NCI-H1694 treated with DMSO at 0.1 percent for 48 hours (cell line): Measurements from ENCODE around the gene PIK3C2G.

ENCODE experiments used
- DNase-seq: peaks from one replicate; lab custom pipeline; 2025; lab: John Stamatoyannopoulos, UW

Gene PIK3C2G

DNA sequence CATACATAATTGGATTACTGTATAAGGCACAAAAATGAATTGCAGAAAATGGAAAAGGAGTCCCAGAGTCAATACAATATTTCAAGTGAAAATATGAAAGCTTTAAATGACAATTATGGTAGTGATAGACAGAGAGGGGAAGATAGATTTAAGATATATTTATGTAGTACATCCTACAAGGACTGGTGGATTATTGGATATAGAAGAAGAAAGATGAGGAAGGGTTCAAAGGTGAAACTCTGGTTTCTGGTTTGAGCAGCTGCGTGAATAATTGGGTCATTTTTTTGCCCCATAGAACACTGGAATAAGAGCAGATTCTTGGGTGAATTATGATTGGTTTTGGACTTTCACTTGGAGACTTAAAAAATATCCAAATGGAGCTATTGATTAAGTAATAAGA lies 19.4 kb downstream of the PIK3C2G start:
- no peak for DNase-seq

DNA sequence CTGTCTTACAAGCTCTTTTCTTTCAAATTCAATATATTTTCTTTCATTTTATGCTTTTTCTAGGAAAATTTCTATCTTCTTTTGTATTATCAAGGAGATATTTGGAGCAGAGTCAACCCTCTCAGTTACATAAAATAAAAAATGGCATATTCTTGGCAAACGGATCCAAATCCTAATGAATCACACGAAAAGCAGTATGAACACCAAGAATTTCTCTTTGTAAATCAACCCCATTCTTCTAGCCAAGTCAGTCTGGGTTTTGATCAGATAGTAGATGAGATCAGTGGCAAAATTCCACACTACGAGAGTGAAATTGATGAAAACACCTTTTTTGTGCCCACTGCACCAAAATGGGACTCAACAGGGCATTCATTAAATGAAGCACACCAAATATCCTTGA lies 20.6 kb downstream of the PIK3C2G start:
- DNase-seq = no peak

DNA sequence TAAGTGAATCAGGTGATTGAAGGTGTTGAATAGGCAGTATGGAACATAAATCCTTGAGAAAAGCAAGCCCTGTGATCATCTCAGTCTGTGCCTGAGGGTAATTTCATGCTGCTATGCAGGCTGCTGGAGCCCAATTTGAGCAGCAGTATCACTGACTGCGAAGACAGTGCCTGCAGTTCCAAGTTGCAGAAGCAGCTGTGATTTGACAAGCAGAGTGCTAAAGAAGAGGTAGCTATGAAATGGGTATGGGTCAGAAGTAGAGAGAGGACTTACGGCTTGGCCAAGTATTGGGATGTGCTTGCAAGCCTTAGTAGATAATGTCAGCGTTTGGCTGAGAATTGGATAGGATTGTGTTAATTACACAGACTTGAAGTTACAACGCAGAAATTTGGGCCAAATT lies 22.5 kb downstream of the PIK3C2G start:
- DNase-seq = no peak

- no peak for DNase-seq
Measured at GRCh38 chr12:18284386-18284785, 23.1 kb downstream of the PIK3C2G start.

- no peak for DNase-seq
Measured at GRCh38 chr12:18285161-18285560, 23.8 kb downstream of the PIK3C2G start.

DNA sequence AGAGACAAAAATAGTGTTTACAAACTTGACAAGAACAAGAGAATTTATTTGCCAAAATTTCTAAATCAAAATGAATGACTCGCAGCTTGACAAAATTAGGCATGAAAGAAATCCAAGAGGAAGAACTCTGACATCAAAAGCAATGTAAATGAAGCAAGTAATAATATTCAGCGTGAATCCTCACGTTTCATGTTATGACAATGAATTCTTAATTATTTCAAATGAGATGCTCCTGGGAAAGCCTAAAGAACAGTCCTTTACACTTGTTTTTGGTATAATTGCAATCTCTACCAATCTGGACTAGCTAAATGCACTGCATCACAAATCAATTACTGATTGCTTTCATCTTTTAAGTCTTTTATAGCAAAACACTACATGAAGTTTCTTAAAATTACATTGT lies 29.1 kb downstream of the PIK3C2G start:
- DNase-seq = no peak

GRCh38 chr12:18294889-18295288 lies 33.6 kb downstream of the PIK3C2G start:
- DNase-seq = no peak

GRCh38 chr12:18296201-18296908 lies 35.0 kb downstream of the PIK3C2G start:
- no peak for DNase-seq

DNA sequence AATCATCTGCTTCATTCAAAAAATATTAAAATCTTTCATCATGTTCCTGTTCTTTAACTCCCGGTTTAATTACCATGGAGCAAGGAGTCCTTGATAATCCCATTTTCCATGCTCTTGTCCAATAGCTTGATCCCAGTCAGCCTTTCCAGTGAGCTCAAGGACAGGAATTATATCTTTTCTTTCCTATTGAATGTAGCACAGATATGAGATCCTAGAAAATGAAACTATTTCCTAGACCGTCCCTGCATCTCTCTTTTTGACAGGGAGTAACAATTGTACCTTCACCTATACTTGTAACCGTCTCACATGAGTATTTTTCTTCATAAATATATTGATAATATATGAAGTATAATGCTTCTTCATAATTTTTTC lies 35.6 kb downstream of the PIK3C2G start:
- no peak for DNase-seq

- no peak for DNase-seq
Measured at GRCh38 chr12:18297902-18298301, 36.6 kb downstream of the PIK3C2G start.

- no peak for DNase-seq
Measured at GRCh38 chr12:18302809-18303430, 41.6 kb downstream of the PIK3C2G start.

DNA sequence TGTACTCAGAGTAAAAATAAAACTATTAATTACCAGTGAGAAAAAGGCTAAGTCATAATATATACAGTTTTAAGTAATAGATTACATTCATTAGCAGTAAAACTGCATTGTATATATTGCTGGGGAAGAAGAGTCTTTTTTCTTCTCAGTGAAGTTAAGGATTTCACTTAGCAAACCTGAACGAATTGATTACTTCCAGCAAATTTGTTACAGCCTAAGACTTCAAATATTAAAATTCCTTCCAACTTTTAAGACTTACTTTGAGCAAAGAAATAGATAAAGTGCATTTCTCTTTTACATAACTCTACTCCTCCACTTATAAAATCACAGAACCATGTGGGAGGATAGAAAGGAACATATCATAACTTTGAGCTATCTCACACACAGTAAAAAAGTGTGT lies 43.3 kb downstream of the PIK3C2G start:
- no peak for DNase-seq

- no peak for DNase-seq
Measured at GRCh38 chr12:18306311-18306710, 45.0 kb downstream of the PIK3C2G start.

DNA sequence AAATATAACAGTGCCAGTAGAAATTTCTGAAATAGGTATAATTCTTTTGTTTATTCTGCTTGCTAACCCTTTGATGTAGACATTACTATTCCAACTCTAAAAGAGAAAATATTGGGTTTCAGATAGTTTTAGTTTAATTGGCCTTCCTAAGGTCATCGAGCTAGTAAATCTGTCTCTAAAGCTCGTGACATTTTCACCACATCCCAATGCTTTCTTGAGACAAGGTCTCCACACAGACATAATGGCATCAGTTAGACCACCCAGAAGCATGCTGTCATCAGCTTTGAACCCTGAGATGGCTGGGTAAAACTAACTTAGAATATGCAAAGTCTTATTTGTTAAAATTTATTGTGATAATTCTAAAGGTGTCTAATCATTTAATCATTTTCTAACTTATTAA lies 52.0 kb downstream of the PIK3C2G start:
- no peak for DNase-seq

DNA sequence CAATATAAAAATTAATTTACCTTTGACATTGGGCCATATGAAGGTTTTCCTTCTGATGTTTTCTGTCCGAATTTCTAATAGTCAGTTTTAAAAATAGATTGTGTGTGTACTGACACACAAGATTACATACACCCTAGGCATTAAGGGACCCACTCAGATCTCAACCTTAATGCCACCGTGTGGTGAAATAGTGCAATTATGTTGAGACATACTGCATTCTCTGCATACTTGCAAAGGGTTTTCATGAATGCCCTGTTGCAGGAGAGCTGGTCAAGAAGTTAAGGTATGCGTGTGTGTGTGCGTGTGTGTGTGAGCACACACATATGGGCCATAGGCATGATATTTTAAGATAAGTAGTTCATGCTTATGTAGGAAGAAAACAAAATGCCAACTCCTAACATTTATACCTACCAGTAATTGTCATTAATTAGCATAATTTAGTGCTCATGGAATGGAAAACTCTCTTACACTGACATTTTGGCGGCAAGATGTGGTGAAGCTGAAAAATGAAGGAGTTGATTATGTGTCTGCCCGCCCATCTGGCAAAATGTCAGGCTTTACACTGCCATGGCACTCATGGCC lies 58.8 kb downstream of the PIK3C2G start:
- peak; percentile 38 for DNase-seq

- no peak for DNase-seq
Measured at GRCh38 chr12:18320976-18321375, 59.7 kb downstream of the PIK3C2G start.

GRCh38 chr12:18323159-18323558 lies 61.8 kb downstream of the PIK3C2G start:
- no peak for DNase-seq

DNA sequence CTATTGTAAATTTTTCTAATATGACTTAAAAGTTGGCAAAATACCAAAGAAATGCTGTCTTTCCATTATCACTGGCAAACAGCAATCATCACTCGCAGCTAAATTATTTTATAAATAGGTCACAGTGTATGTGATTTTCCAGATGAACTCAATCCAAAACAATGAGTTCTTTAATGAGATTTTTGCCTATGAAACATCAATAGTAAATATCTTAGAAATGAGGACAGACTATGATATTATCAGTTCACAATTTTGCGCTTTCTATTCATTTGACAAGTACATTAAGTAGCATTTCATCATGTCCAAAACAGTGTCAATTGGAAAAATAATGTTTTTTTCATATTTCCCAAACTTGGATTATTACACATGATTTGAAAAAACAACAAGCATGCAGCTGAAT lies 65.7 kb downstream of the PIK3C2G start:
- no peak for DNase-seq

DNA sequence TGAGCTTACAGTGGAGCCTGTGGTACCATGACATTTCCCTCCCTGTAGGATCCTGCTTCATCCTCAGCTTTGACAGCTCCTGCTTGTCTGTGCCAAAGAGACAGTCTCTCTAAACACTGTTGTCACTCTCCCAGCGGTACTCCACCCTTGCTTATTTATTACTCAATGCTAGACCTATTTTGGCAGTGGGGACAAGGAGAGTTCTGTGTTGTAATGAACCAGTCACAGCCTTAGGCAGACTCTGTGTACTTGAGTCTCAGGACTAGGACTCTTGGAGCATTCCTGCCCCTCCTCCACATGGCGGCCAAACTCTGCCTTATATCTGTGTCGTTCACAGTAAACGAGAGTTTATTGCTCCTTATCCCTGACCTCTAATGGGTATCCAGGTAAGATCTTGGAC lies 70.9 kb downstream of the PIK3C2G start:
- DNase-seq = no peak

DNA sequence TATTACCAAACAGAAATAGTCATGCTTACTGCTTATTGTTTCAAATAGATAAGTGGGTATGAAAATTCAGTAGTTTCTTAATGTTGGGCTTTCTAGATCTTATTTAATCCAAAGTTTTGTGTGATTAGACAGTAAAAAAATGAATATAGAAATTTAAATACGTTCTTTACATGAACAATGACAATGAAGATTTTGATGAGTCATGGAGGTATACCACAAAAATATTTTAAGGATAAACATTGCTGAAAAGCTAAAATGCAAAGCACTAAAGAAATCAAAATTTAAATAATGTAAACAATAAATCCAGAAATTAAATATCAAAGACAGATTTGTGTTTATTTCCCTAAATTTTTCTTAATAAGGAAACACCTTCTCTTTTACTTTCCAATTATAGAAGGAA lies 78.3 kb downstream of the PIK3C2G start:
- no peak for DNase-seq

- DNase-seq = no peak
Measured at GRCh38 chr12:18340186-18340585, 78.9 kb downstream of the PIK3C2G start.

DNA sequence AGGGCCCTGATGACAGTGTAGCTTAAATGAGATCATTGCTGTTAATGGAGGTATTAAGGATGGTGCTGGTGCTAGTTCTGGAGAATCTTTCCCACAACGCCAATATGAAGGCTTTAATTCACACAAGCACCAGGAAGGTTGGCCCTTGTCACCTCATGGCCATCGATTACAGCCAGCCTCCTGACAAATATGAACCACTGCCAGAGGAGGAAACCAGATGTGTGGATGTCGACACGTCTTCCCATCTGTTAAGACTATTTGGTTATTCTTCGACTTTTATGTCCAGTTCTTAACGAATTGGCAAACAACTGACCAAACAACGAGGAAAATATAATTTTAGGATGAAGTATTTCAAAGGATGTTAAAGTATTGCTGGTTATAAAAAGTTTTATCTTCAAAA lies 79.5 kb downstream of the PIK3C2G start:
- no peak for DNase-seq

- DNase-seq = no peak
Measured at GRCh38 chr12:18343708-18344107, 82.4 kb downstream of the PIK3C2G start.
